Measurements from ENCODE around the gene NCLN. TPM values are rescaled to one million over a fixed set of nuclear protein-coding genes. Genes with fewer than 3 reads are reported as not detected.

Gene NCLN
- total RNA-seq, 1 experiment from 2014 or later = 74.7 TPM

GRCh38 chr19:3160219-3160618 lies 25.5 kb upstream of the NCLN start:
- intact Hi-C loops (cut with micrococcal nuclease) = no loop called here
- H2AFZ ChIP-seq (ENCODE audit: low read length) = no peak overlapping the region

GRCh38 chr19:3161453-3161852 lies 24.3 kb upstream of the NCLN start:
- peaks cover 15% of the 10 kb centered on the region for H3K4me1 ChIP-seq (ENCODE audit: insufficient read depth, low read length)
- no peaks in the 10 kb centered on the region for H3F3A ChIP-seq (ENCODE audit: low read length, unreplicated experiment)
- no peaks in the 10 kb centered on the region for H3K79me2 ChIP-seq (ENCODE audit: low read length)
- H3K9me3 ChIP-seq (ENCODE audit: low read length) = no peaks in the 10 kb centered on the region
- ChIA-PET POLR2A (ENCODE audit: unreplicated experiment) (interaction anchor here (0.5 to 0.6 kb wide), 2 partner anchors 57 to 905 kb away, joined by 3 to 16 read pairs; partner anchors contain the start of gene ZBTB7A), CTCF (interaction anchor here (3.8 kb wide), 1 partner anchor 33 kb away, joined by 28 read pairs; no protein-coding TSS in a partner anchor)
- no peaks in the 10 kb centered on the region for H3K27me3 ChIP-seq (ENCODE audit: low read length)
- H4K20me1 ChIP-seq (ENCODE audit: low read length) = no peaks in the 10 kb centered on the region
- H2AFZ ChIP-seq (ENCODE audit: low read length) = no peak overlapping the region
- H3K27ac ChIP-seq (ENCODE audit: low read length) = peak overlapping the region; percentile 64
- H3K9me2 ChIP-seq (replicated peaks; ENCODE audit: low read length) = no peaks in the 10 kb centered on the region
- peak; percentile 65 for ATAC-seq
- BruUV-seq (replicated peaks) = no TSS peak
- no peak overlapping the region for H3K4me3 ChIP-seq (ENCODE audit: low read length)
- TF ChIP-seq EZH2phosphoT487 (IDR thresholded peaks at IDR 0.05; ENCODE audit: borderline replicate concordance, low read length) = no peak
- TF ChIP-seq EZH2 (IDR thresholded peaks at IDR 0.05; ENCODE audit: low read length, unreplicated experiment) = no peak
- no peak for TF ChIP-seq CTCF (conservative IDR thresholded peaks at IDR 0.05; ENCODE audit: low read depth, low read length)
- peak; percentile 54 for DNase-seq
- no peaks in the 10 kb centered on the region for H3K36me3 ChIP-seq (ENCODE audit: low read depth, low read length)
- H3K9ac ChIP-seq (ENCODE audit: low read length) = 0 out of 2 replicates have a peak overlapping the region, but pooled peaks have one; percentile 5
- H3K4me2 ChIP-seq (ENCODE audit: low read length) = peak overlapping the region; percentile 55
- intact Hi-C loops (cut with micrococcal nuclease) = no loop called here

More at GRCh38 chr19:3160219-3160618, 25.5 kb upstream of the NCLN start:
- H3F3A ChIP-seq (ENCODE audit: low read length, unreplicated experiment) = no peaks in the 10 kb centered on the region
- no peak overlapping the region for H3K4me3 ChIP-seq (ENCODE audit: low read length)
- DNase-seq (no peak), ATAC-seq (no peak)
- BruUV-seq (replicated peaks) = no TSS peak
- ChIA-PET POLR2A (ENCODE audit: unreplicated experiment) (no interaction called here), CTCF (interaction anchor here (0.7 kb wide), 1 partner anchor 28 kb away, joined by 3 read pairs; no protein-coding TSS in a partner anchor)
- TF ChIP-seq EZH2 (IDR thresholded peaks at IDR 0.05; ENCODE audit: low read length, unreplicated experiment) = no peak
- H3K27ac ChIP-seq (ENCODE audit: low read length) = no peak overlapping the region
- no peaks in the 10 kb centered on the region for H3K9me2 ChIP-seq (replicated peaks; ENCODE audit: low read length)
- no peaks in the 10 kb centered on the region for H3K79me2 ChIP-seq (ENCODE audit: low read length)
- no peaks in the 10 kb centered on the region for H3K36me3 ChIP-seq (ENCODE audit: low read depth, low read length)
- no peaks in the 10 kb centered on the region for H3K9me3 ChIP-seq (ENCODE audit: low read length)
- peaks cover 21% of the 10 kb centered on the region for H3K4me1 ChIP-seq (ENCODE audit: insufficient read depth, low read length)
- no peak overlapping the region for H3K4me2 ChIP-seq (ENCODE audit: low read length)
- H3K27me3 ChIP-seq (ENCODE audit: low read length) = no peaks in the 10 kb centered on the region
- H3K9ac ChIP-seq (ENCODE audit: low read length) = no peak overlapping the region
- H4K20me1 ChIP-seq (ENCODE audit: low read length) = no peaks in the 10 kb centered on the region

- BruUV-seq (replicated peaks) = no TSS peak
- H3K4me1 ChIP-seq (ENCODE audit: insufficient read depth, low read length) = peaks cover 15% of the 10 kb centered on the region
- POLR2A ChIA-PET (ENCODE audit: unreplicated experiment) = no interaction called here
- DNase-seq (peak; percentile 14), ATAC-seq (no peak)
- no peak overlapping the region for H3K27ac ChIP-seq (ENCODE audit: low read length)
- no peak for TF ChIP-seq EZH2phosphoT487 (IDR thresholded peaks at IDR 0.05; ENCODE audit: borderline replicate concordance, low read length)
- TF ChIP-seq CTCF (conservative IDR thresholded peaks at IDR 0.05; ENCODE audit: low read depth, low read length) = no peak
- no peak for TF ChIP-seq EZH2 (IDR thresholded peaks at IDR 0.05; ENCODE audit: low read length, unreplicated experiment)
- H3K4me2 ChIP-seq (ENCODE audit: low read length) = peak overlapping the region; percentile 94
- H3K9me3 ChIP-seq (ENCODE audit: low read length) = no peaks in the 10 kb centered on the region
- no peaks in the 10 kb centered on the region for H3K27me3 ChIP-seq (ENCODE audit: low read length)
- no peak overlapping the region for H3K4me3 ChIP-seq (ENCODE audit: low read length)
- H3K79me2 ChIP-seq (ENCODE audit: low read length) = no peaks in the 10 kb centered on the region
- H2AFZ ChIP-seq (ENCODE audit: low read length) = peak overlapping the region; percentile 87; the same call in 1 of the 2 replicates
- no peaks in the 10 kb centered on the region for H4K20me1 ChIP-seq (ENCODE audit: low read length)
- CTCF ChIA-PET = interaction anchor here (3.8 kb wide), 1 partner anchor 34 kb away, joined by 28 read pairs; no protein-coding TSS in a partner anchor
- H3K36me3 ChIP-seq (ENCODE audit: low read depth, low read length) = no peaks in the 10 kb centered on the region
- no peaks in the 10 kb centered on the region for H3K9me2 ChIP-seq (replicated peaks; ENCODE audit: low read length)
- H3F3A ChIP-seq (ENCODE audit: low read length, unreplicated experiment) = no peaks in the 10 kb centered on the region
- no peak overlapping the region for H3K9ac ChIP-seq (ENCODE audit: low read length)
- intact Hi-C loops (cut with micrococcal nuclease) = loop anchor here (1.0 kb wide), 1 partner anchor 33 kb away; no protein-coding TSS in a partner anchor
These were observed 23.1 kb upstream of the NCLN start for GRCh38 chr19:3162418-3163229.

Measured in PC-3 (cell line).